ENCODE results near the gene MUC6. TPM values are rescaled to one million over a fixed set of nuclear protein-coding genes. Genes with fewer than 3 reads are reported as not detected.

Gene MUC6
- total RNA-seq, 5 donors from 2014 or later (not counting 1 experiment from before 2014, with no cell fraction given) = 0.09 to 0.30 (median 0.23) TPM; not detected in 2

Other genes with a start within 250 kb of the MUC6 start
- gene CEND1, start 246.6 kb downstream of the MUC6 start, total RNA-seq = under 1 TPM in 3 of 5 donors, not detected in 2; 0.18 to 0.28 (median 0.20) TPM
- 10 to 100 TPM; 22.4 to 37.4 (median 35.1) TPM for gene SLC25A22, start 238.4 kb downstream of the MUC6 start, total RNA-seq
- 10 to 100 TPM; 31.1 to 46.6 (median 39.1) TPM for gene PIDD1, start 231.5 kb downstream of the MUC6 start, total RNA-seq
- gene RPLP2, start 226.8 kb downstream of the MUC6 start, total RNA-seq = 1,000 to 10,000 TPM; 4,736 to 5,826 (median 5,260) TPM
- gene PNPLA2, start 217.8 kb downstream of the MUC6 start, total RNA-seq = 100 to 1,000 TPM; 172 to 212 (median 206) TPM
- 1 to 10 TPM; 1.4 to 2.9 (median 1.5) TPM for gene CRACR2B, start 208.8 kb downstream of the MUC6 start, total RNA-seq
- gene CD151, start 203.8 kb downstream of the MUC6 start, total RNA-seq = 10 to 100 TPM; 14.9 to 28.2 (median 25.6) TPM
- gene POLR2L, start 194.2 kb downstream of the MUC6 start, total RNA-seq = 10 to 100 TPM; 34.2 to 73.9 (median 68.7) TPM
- gene TSPAN4, start 193.9 kb downstream of the MUC6 start, total RNA-seq = 1 to 10 TPM; 3.1 to 5.8 (median 4.4) TPM
- gene CHID1, start 125.9 kb downstream of the MUC6 start, total RNA-seq = 10 to 100 TPM; 39.0 to 68.4 (median 51.2) TPM
- gene AP2A2, start 110.8 kb downstream of the MUC6 start, total RNA-seq = 10 to 100 TPM; 59.6 to 85.3 (median 70.8) TPM
- gene MUC2, start 38.2 kb upstream of the MUC6 start, total RNA-seq = 1 to 10 TPM in 1 of 5 donors, under 1 TPM in 2, not detected in 2; 0.12 to 1.4 (median 0.53) TPM
- under 1 TPM in 3 of 5 donors, not detected in 2; 0.03 TPM for gene MUC5AC, start 121.2 kb upstream of the MUC6 start, total RNA-seq
- 1 to 10 TPM in 3 of 5 donors, not detected in 2; 1.8 to 4.0 (median 3.6) TPM for gene MUC5B, start 186.3 kb upstream of the MUC6 start, total RNA-seq